HUES6 (cell line): ENCODE results near the gene IPCEF1.

Source experiments
- H3K27ac ChIP-seq: 2 replicates; pipeline ENCODE4 v1.7.0; 2013; ENCODE audit warnings: low read depth, mild to moderate bottlenecking, low read length, inconsistent platforms
- H3K27me3 ChIP-seq: 2 replicates; pipeline ENCODE4 v1.6.1; 2013; ENCODE audit warnings: low read length; ENCODE audit not compliant: control insufficient read depth, insufficient read depth
- H3K36me3 ChIP-seq: 2 replicates; pipeline ENCODE4 v1.6.1; 2013; ENCODE audit warnings: low read length; ENCODE audit not compliant: control insufficient read depth, insufficient read depth
- H3K4me1 ChIP-seq: 2 replicates; pipeline ENCODE4 v1.6.1; 2013; ENCODE audit warnings: low read length; ENCODE audit not compliant: control insufficient read depth, insufficient read depth
- H3K4me3 ChIP-seq: 2 replicates; pipeline ENCODE4 v1.5.1; 2013; ENCODE audit warnings: low read depth, low read length
- H3K9ac ChIP-seq: one replicate; pipeline ENCODE4 v1.6.1; 2013; ENCODE audit warnings: mild to moderate bottlenecking, low read length
- H3K9me3 ChIP-seq: 2 replicates; pipeline ENCODE4 v1.6.1; 2013; ENCODE audit warnings: low read depth, low read length; ENCODE audit not compliant: control insufficient read depth, insufficient read depth

Gene IPCEF1

DNA sequence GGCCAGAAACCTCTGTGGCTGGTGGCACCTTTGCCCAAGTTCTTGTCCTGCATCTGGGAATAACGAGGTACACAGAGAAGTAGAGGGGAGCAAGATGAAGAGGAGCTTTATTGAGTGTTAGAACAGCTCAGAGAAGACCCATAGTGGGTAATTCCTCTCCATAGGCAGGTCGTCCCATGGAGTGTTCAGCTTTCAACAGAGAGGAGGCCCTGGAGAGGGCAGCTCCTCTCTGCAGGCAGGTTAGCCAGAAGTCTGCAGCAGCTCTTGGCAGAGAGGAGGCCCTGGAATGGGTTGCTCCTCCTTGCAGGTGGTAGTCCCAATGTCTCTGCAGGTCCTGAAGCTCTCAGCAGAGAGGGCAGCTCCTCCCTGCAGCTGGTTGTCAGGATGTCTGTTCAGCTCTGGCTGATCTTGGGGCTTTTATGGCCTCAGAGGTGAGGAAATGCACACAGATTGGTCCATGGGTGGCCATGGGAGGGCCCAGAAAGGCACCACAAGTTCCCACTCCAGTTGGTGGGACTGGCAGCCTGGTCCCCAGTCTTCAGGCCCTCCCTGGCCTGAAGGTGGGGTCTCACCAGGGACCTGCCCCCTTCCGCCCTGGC lies 89.0 kb downstream of the IPCEF1 start:
- H3K27me3 ChIP-seq: no peaks in the 10 kb centered on the region
- H3K36me3 ChIP-seq: no peaks in the 10 kb centered on the region
- no peak overlapping the region for H3K9ac ChIP-seq
- H3K4me1 ChIP-seq: no peaks in the 10 kb centered on the region
- H3K9me3 ChIP-seq: peaks cover 14% of the 10 kb centered on the region
- no peak overlapping the region for H3K27ac ChIP-seq
- H3K4me3 ChIP-seq: no peak overlapping the region

DNA sequence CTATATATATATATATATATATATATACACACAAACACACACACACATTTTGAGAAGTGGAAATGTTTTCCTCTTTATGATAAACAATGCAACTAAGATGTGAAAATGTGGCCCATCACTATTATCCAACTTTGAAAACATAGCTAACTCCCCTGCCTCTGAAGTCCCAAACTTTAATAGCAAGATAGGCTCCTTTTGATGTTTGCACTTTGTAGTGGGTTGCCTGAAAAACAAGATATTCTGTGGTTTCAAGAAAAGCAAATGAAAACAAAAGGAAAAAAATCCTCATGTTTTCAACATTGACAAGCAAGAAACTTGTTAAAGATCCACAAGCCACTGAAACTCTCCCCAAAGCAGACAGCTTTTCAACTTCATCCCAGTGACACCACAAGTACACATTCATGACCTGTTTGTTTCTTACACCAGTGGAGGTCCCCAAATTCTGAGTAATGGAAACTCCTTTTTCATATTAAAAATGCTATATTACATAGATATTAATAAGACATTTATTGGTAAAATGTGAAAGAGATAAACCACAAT lies 90.0 kb downstream of the IPCEF1 start:
- no peaks in the 10 kb centered on the region for H3K27me3 ChIP-seq
- no peaks in the 10 kb centered on the region for H3K4me1 ChIP-seq
- no peak overlapping the region for H3K9ac ChIP-seq
- H3K4me3 ChIP-seq: no peak overlapping the region
- H3K9me3 ChIP-seq: peaks cover 14% of the 10 kb centered on the region
- no peak overlapping the region for H3K27ac ChIP-seq
- no peaks in the 10 kb centered on the region for H3K36me3 ChIP-seq

DNA sequence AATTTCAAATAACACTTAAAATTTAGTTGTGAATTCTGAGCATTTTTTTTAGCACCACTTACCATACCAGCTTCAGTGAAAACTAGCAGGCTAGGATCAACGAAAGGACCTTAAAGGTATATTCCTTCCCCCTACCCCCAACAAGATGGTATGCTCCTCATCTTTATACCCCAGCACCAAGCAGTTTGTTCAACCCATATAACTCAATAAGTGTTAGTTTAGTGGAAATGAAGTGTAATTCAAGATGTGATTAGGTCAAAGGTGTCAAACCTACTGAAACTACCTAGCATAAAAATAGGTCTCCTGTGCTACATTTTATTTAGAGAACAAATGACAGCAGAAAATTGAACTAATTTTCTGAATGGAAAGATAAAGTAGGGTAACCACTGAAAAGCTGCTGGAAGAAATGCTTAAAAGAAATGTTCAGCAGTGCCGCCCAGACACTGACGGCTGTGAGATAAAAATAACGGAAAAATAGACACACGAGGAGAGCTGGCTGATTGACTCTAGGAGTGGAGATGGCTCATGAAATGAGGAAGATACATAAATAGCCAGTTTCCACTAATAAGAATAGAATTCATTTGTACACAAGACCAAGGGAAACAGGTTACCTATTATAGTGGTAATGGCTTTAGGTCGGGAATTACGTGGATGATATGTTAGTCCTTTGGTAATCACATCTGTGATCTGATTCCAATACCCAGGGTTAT lies 94.8 kb downstream of the IPCEF1 start:
- Histone ChIP-seq H3K4me3 (no peak overlapping the region), H3K36me3 (no peaks in the 10 kb centered on the region), H3K4me1 (no peaks in the 10 kb centered on the region), H3K9ac (no peak overlapping the region), H3K9me3 (peaks cover 8% of the 10 kb centered on the region), H3K27ac (no peak overlapping the region), H3K27me3 (no peaks in the 10 kb centered on the region)

DNA sequence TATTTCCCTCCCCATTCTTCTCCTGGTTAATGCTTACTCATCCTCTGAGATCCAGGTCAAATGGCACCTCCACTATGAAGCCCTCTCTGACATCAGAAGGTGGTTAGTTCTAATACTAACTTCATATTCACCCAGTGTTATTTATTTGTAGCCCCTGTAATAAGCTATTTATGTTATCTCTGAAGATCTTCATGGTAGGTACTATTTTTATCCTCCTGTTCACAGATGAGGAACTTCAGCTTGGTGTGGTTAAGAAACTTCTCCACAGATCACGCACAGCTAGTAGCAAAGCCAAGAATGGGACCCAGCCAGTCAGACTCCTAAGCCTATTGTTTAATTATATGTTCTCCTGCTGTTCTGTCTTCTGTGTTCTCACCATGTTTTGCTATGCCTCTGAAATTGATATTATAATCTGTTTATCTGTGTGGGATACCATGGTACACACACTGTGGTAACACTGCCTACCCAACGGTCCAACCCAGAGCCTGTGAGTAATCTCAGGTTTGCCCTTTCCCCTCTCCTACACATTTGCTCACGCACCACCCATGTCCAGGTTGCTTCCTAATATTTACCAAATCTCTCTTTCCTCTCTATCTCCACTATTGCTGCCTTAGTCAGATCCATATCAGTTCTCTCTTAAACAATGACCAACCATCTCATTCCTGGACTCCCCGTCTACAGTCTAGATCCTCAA lies 98.4 kb downstream of the IPCEF1 start:
- Histone ChIP-seq H3K27ac (no peak overlapping the region), H3K4me1 (no peaks in the 10 kb centered on the region), H3K9me3 (peaks cover 6% of the 10 kb centered on the region; the same call in 1 of the 2 replicates), H3K36me3 (no peaks in the 10 kb centered on the region), H3K4me3 (no peak overlapping the region), H3K27me3 (no peaks in the 10 kb centered on the region), H3K9ac (no peak overlapping the region)

- H3K9ac ChIP-seq: no peak overlapping the region
- H3K27me3 ChIP-seq: no peaks in the 10 kb centered on the region
- peaks cover 6% of the 10 kb centered on the region; the same call in 1 of the 2 replicates for H3K9me3 ChIP-seq
- H3K27ac ChIP-seq: no peak overlapping the region
- H3K4me1 ChIP-seq: no peaks in the 10 kb centered on the region
- H3K4me3 ChIP-seq: no peak overlapping the region
- H3K36me3 ChIP-seq: no peaks in the 10 kb centered on the region
These were observed 99.5 kb downstream of the IPCEF1 start for GRCh38 chr6:154257067-154257466.

DNA sequence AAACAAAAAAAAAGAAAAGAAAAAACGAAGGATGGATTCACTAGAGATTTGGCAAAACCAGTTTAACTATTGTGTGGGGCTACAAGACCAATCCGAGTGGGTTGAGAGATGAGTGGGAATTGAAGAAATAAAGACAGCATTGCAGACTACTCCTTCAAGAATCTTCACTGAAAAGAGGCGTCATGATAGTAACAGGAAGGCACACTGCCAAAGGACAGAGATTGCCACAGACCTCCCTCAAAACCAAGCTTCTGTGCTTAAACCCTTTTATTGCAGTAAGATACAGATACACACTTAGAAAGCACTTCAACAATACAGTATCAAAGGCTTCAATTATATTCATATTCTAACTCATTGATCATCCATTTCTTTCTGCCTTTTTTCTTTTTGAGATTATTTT lies 103.9 kb downstream of the IPCEF1 start:
- no peaks in the 10 kb centered on the region for H3K27me3 ChIP-seq
- no peak overlapping the region for H3K27ac ChIP-seq
- H3K4me1 ChIP-seq: peaks cover 8% of the 10 kb centered on the region
- no peak overlapping the region for H3K9ac ChIP-seq
- H3K36me3 ChIP-seq: no peaks in the 10 kb centered on the region
- no peak overlapping the region for H3K4me3 ChIP-seq
- peaks cover 6% of the 10 kb centered on the region; the same call in 1 of the 2 replicates for H3K9me3 ChIP-seq

GRCh38 chr6:154251116-154251515 lies 105.5 kb downstream of the IPCEF1 start:
- Histone ChIP-seq H3K27ac (no peak overlapping the region), H3K36me3 (no peaks in the 10 kb centered on the region), H3K27me3 (no peaks in the 10 kb centered on the region), H3K4me3 (no peak overlapping the region), H3K9me3 (peaks cover 6% of the 10 kb centered on the region; the same call in 1 of the 2 replicates), H3K4me1 (peaks cover 23% of the 10 kb centered on the region), H3K9ac (no peak overlapping the region)

GRCh38 chr6:154249499-154250298 lies 106.9 kb downstream of the IPCEF1 start:
- H3K4me3 ChIP-seq: no peak overlapping the region
- no peaks in the 10 kb centered on the region for H3K36me3 ChIP-seq
- no peak overlapping the region for H3K27ac ChIP-seq
- H3K9ac ChIP-seq: no peak overlapping the region
- no peaks in the 10 kb centered on the region for H3K27me3 ChIP-seq
- 0 out of 2 replicates have a peak, but pooled peaks cover 2% of the 10 kb centered on the region for H3K9me3 ChIP-seq
- peaks cover 31% of the 10 kb centered on the region for H3K4me1 ChIP-seq

- peak overlapping the region; percentile 12 for H3K4me3 ChIP-seq
- no peaks in the 10 kb centered on the region for H3K27me3 ChIP-seq
- H3K9me3 ChIP-seq: no peaks in the 10 kb centered on the region
- no peak overlapping the region for H3K9ac ChIP-seq
- H3K36me3 ChIP-seq: no peaks in the 10 kb centered on the region
- H3K27ac ChIP-seq: 0 out of 2 replicates have a peak overlapping the region, but pooled peaks have one; percentile 0
- peaks cover 40% of the 10 kb centered on the region for H3K4me1 ChIP-seq
These were observed 109.3 kb downstream of the IPCEF1 start for GRCh38 chr6:154247119-154247861.

GRCh38 chr6:154246723-154247118 lies 109.9 kb downstream of the IPCEF1 start:
- Histone ChIP-seq H3K4me3 (peak overlapping the region; percentile 12), H3K27ac (no peak overlapping the region), H3K4me1 (peaks cover 40% of the 10 kb centered on the region), H3K36me3 (no peaks in the 10 kb centered on the region), H3K9me3 (no peaks in the 10 kb centered on the region), H3K9ac (no peak overlapping the region), H3K27me3 (no peaks in the 10 kb centered on the region)
